Lung (tissue), 12 donors: Measurements from ENCODE around the gene FBXO2. TPM values are rescaled to one million over a fixed set of nuclear protein-coding genes. Genes with fewer than 3 reads are reported as not detected.

ENCODE experiments used
- ATAC-seq: fragments of 200-7000 bp; cut with Tn5 transposase; one replicate; pipeline ENCODE4 v1.9.1; 2020; ENCODE audit warnings: moderate number of reproducible peaks; ENCODE audit not compliant: insufficient read depth, low FRiP score
- DNase-seq, 3 donors: peaks; one replicate each; pipeline ENCODE4 v3.0.0-alpha.2; 2013 to 2017
- H3K27ac ChIP-seq, 2 donors: one replicate each; pipeline ENCODE4 v1.5.1; 2013; ENCODE audit warnings: mild to moderate bottlenecking in 2 of 2, moderate library complexity in 2 of 2, control low read depth in 1 of 2, inconsistent platforms in 1 of 2, low read depth in 1 of 2, low read length in 1 of 2
- H3K27me3 ChIP-seq, 3 donors: one replicate each; pipeline ENCODE4 v1.5.1; 2013; ENCODE audit warnings: low read length in 2 of 3; ENCODE audit not compliant: control insufficient read depth in 3 of 3, insufficient read depth in 3 of 3
- H3K36me3 ChIP-seq, 4 donors: one replicate each; pipeline ENCODE4 v1.5.1; 2013; ENCODE audit warnings: low read length in 4 of 4, mild to moderate bottlenecking in 1 of 4, moderate library complexity in 1 of 4; ENCODE audit not compliant: control insufficient read depth in 4 of 4, insufficient read depth in 4 of 4
- H3K4me1 ChIP-seq, 5 donors: one replicate each; pipeline ENCODE4 v1.5.1; 2013; ENCODE audit warnings: low read length in 5 of 5, mild to moderate bottlenecking in 2 of 5, moderate library complexity in 1 of 5; ENCODE audit not compliant: control insufficient read depth in 5 of 5, insufficient read depth in 5 of 5
- H3K4me3 ChIP-seq: one replicate; pipeline ENCODE4 v1.5.1; 2013; ENCODE audit warnings: mild to moderate bottlenecking, control low read depth, moderate library complexity
- H3K9ac ChIP-seq, 2 donors: one replicate each; pipeline ENCODE4 v1.5.1; 2013; ENCODE audit warnings: low read length in 2 of 2, control low read depth in 1 of 2; ENCODE audit not compliant: insufficient read depth in 1 of 2
- H3K9me3 ChIP-seq, 4 donors: one replicate each; pipeline ENCODE4 v1.5.1; 2013; ENCODE audit warnings: low read length in 3 of 4, mild to moderate bottlenecking in 1 of 4, moderate library complexity in 1 of 4; ENCODE audit not compliant: control insufficient read depth in 4 of 4, insufficient read depth in 3 of 4
- CTCF ChIP-seq: IDR thresholded peaks from 2 replicates; pipeline ENCODE4 v1.5.1; 2012; ENCODE audit warnings: mild to moderate bottlenecking; ENCODE audit errors: control extremely low read depth, extremely low read depth
- WGBS, 2 donors: extraction: QIAGEN DNeasy Blood & Tissue Kit; methylation state at CpG; one replicate each; pipeline ENCODE4 v1.1.7; 2013; 5-methylcytosine and 5-hydroxymethylcytosine counted together
- polyA plus RNA-seq, 2 donors: library from polyadenylated mRNA; stranded (reverse); fragments of 200-250 nt; gene quantifications; one replicate each; pipeline ENCODE4 v1.2.1, GENCODE V29; 2013
- total RNA-seq, 2 donors: library from RNA; depleted of rRNA in 1 of 2; stranded (reverse); fragments of >200 nt in 1 of 2; gene quantifications; one replicate each; pipeline ENCODE4 v1.2.1, GENCODE V29; 2014 to 2021
- donor health status: control.
- donor health status: control.
- donor health status: Bipolar disorder and iron deficiency.
- donor health status: healthy.
- donor health status: DM: yes; HTN: yes; CAD: no.

FBXO2 gene
- total and polyA plus RNA-seq, 4 donors: 0.20 to 12.5 (median 10.1) TPM

DNA sequence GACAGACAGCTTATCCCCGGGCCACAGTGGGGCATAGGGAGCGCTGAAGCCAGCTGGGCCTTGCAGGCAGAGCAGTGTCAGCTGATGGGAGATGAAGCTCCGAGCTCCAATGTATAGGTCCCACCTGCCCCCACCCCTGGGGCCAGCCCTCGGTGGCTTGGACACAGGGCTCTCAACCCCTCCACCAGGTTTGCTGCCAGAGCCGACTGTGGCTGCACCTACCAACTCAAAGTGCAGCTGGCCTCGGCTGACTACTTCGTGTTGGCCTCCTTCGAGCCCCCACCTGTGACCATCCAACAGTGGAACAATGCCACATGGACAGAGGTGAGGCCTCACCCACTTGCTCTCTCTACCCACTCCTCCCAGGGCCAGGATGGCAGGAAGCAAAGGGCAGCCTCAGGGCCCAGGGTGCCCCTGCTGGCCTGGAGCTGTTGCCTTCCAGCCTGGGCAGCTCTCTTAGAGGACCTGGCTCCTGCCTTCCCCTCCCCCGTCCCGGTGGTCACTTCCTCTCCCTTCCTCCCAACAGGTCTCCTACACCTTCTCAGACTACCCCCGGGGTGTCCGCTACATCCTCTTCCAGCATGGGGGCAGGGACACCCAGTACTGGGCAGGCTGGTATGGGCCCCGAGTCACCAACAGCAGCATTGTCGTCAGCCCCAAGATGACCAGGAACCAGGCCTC, 19.0 kb upstream of the FBXO2 start:
- Histone ChIP-seq H3K4me1 (peaks cover 0 to 9% (median 0%) of the 10 kb centered on the region in 5 donors), H3K27me3 (no peaks in the 10 kb centered on the region), H3K9ac (no peak overlapping the region), H3K27ac (no peak overlapping the region), H3K36me3 (peaks cover 3 to 57% (median 20%) of the 10 kb centered on the region in 4 donors), H3K9me3 (no peaks in the 10 kb centered on the region), H3K4me3 (no peak overlapping the region)
- WGBS, 2 donors: 93 to 94% methylated on average over 14 of the region's 14 CpGs
- DNase-seq (no peak), ATAC-seq (no peak)
- TF ChIP-seq CTCF: no peak

DNA sequence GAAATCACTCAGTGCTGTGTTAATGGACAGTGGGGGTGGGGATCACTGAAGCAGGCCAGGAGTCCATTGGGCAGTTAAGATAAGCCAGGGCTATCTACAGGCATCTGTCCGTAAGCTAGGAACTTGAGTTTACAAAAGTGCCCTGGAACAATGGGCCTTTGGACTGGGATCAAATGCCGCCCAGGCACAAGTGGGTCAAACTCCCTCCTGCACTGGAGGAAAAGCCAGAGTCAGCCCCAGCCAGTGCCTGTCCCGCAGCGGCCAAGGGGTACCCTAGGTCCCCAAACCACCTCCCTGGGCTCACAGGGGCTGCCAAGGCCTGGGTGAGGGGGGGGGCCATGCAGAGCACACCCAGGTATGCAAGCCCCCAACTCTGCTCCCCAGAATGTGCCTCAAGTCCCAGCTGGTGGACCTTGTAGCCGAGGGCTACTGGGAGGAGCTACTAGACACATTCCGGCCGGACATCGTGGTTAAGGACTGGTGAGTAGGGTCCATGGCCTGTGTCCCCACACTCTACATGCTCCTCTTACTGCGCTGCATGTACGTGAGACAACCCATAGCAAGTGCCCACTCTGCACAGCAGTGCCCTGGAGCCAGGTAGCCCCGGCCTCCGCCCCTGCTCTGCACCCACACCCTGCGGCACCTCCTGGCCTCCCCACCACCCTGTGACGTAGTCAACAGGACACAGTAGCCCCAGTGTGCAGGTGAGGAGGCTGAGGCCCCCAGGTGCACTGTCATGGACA, 17.5 kb upstream of the FBXO2 start:
- H3K4me1 ChIP-seq: peaks cover 0 to 10% (median 0%) of the 10 kb centered on the region in 5 donors
- H3K27me3 ChIP-seq: no peaks in the 10 kb centered on the region
- H3K9ac ChIP-seq: no peak overlapping the region
- DNase-seq (no peak), ATAC-seq (no peak)
- H3K36me3 ChIP-seq: peaks cover 3 to 50% (median 16%) of the 10 kb centered on the region in 4 donors
- TF ChIP-seq CTCF: no peak
- H3K9me3 ChIP-seq: no peaks in the 10 kb centered on the region
- WGBS, 2 donors: 82 to 86% methylated on average over 14 of the region's 14 CpGs
- no peak overlapping the region for H3K4me3 ChIP-seq
- H3K27ac ChIP-seq: peak overlapping the region in 1 of 2 donors; percentile 21

- H3K4me1 ChIP-seq: peaks cover 0 to 10% (median 0%) of the 10 kb centered on the region in 5 donors
- WGBS, 2 donors: 66 to 69% methylated on average over 6 of the region's 6 CpGs
Measured at GRCh38 chr1:11671205-11671543, 16.9 kb upstream of the FBXO2 start.

More at GRCh38 chr1:11671205-11671543, 16.9 kb upstream of the FBXO2 start:
- H3K9me3 ChIP-seq: no peaks in the 10 kb centered on the region
- ATAC-seq: no peak
- no peak for DNase-seq
- H3K27ac ChIP-seq: peak overlapping the region in 1 of 2 donors; percentile 42
- no peak for TF ChIP-seq CTCF
- no peak overlapping the region for H3K4me3 ChIP-seq
- H3K9ac ChIP-seq: no peak overlapping the region
- H3K27me3 ChIP-seq: no peaks in the 10 kb centered on the region
- peaks cover 3 to 46% (median 15%) of the 10 kb centered on the region in 4 donors for H3K36me3 ChIP-seq
